Astrocyte (in vitro differentiated cells and primary cell): ENCODE data around the gene MAN1A1. TPM values are rescaled to one million over a fixed set of nuclear protein-coding genes. Genes with fewer than 3 reads are reported as not detected.

Experiments
- DNase-seq: peaks from one replicate; pipeline ENCODE4 v3.0.0-alpha.2; 2010; ENCODE audit warnings: low read depth
- FAIRE-seq: peaks from 2 replicates; lab custom pipeline; 2011; peaks lifted over from hg19 to GRCh38; lab: Jason Lieb, UNC
- H2AFZ ChIP-seq: 2 replicates; pipeline ENCODE4 v1.6.0; 2012; ENCODE audit warnings: low read depth, low read length, inconsistent platforms
- H3K27ac ChIP-seq: 2 replicates; pipeline ENCODE4 v1.5.1; 2011; ENCODE audit warnings: low read depth, low read length, inconsistent platforms
- H3K27me3 ChIP-seq: 2 replicates; pipeline ENCODE4 v1.6.0; 2011; ENCODE audit warnings: low read length, inconsistent platforms; ENCODE audit not compliant: insufficient read depth
- H3K36me3 ChIP-seq: 2 replicates; pipeline ENCODE4 v1.5.1; 2011; ENCODE audit warnings: low read length, inconsistent platforms; ENCODE audit not compliant: insufficient read depth
- H3K4me1 ChIP-seq: 2 replicates; pipeline ENCODE4 v1.5.1; 2011; ENCODE audit warnings: low read length, inconsistent platforms; ENCODE audit not compliant: insufficient read depth
- H3K4me2 ChIP-seq: 2 replicates; pipeline ENCODE4 v1.6.0; 2012; ENCODE audit warnings: low read length, inconsistent platforms
- H3K4me3 ChIP-seq: 2 replicates; pipeline ENCODE4 v1.5.1; 2011; ENCODE audit warnings: low read depth, mild to moderate bottlenecking, low read length, inconsistent platforms; ENCODE audit not compliant: insufficient read depth
- H3K79me2 ChIP-seq: 2 replicates; pipeline ENCODE4 v1.6.0; 2012; ENCODE audit warnings: mild to moderate bottlenecking, low read length, inconsistent platforms; ENCODE audit not compliant: insufficient read depth
- H3K9ac ChIP-seq: 2 replicates; pipeline ENCODE4 v1.6.0; 2012; ENCODE audit warnings: mild to moderate bottlenecking, low read length, inconsistent platforms
- H3K9me3 ChIP-seq: 2 replicates; pipeline ENCODE4 v1.5.1; 2012; ENCODE audit warnings: low read depth, mild to moderate bottlenecking, low read length, inconsistent platforms; ENCODE audit not compliant: insufficient read depth
- H4K20me1 ChIP-seq: 2 replicates; pipeline ENCODE4 v1.6.0; 2012; ENCODE audit warnings: low read length, inconsistent platforms; ENCODE audit not compliant: insufficient read depth
- H3K27ac Mint-ChIP-seq: one replicate; pipeline ENCODE4 v1.8.0; 2021; ENCODE audit warnings: mild to moderate bottlenecking, mixed read lengths; ENCODE audit not compliant: unreplicated experiment
- H3K27me3 Mint-ChIP-seq: one replicate; pipeline ENCODE4 v1.8.0; 2021; ENCODE audit warnings: low read depth, mixed read lengths; ENCODE audit not compliant: unreplicated experiment
- H3K36me3 Mint-ChIP-seq: one replicate; pipeline ENCODE4 v1.8.0; 2021; ENCODE audit warnings: low read depth, mixed read lengths; ENCODE audit not compliant: unreplicated experiment
- H3K4me1 Mint-ChIP-seq: one replicate; pipeline ENCODE4 v1.8.0; 2021; ENCODE audit warnings: low read depth, mixed read lengths; ENCODE audit not compliant: unreplicated experiment
- H3K4me3 Mint-ChIP-seq: one replicate; pipeline ENCODE4 v1.8.0; 2021; ENCODE audit warnings: mild to moderate bottlenecking, moderate library complexity, mixed read lengths; ENCODE audit not compliant: unreplicated experiment
- H3K9me3 Mint-ChIP-seq: one replicate; pipeline ENCODE4 v1.8.0; 2021; ENCODE audit warnings: mild to moderate bottlenecking, mixed read lengths; ENCODE audit not compliant: unreplicated experiment
- CTCF ChIP-seq: IDR thresholded peaks from 2 replicates; pipeline ENCODE4 v1.5.1; 2011; ENCODE audit warnings: low read depth, mild to moderate bottlenecking, inconsistent platforms, low read length, moderate library complexity; ENCODE audit not compliant: insufficient read depth
- EZH2 ChIP-seq: IDR thresholded peaks from 2 replicates; pipeline ENCODE4 v1.6.1; 2012; ENCODE audit warnings: mild to moderate bottlenecking, low read length, inconsistent platforms; ENCODE audit not compliant: insufficient read depth
- total RNA-seq: library from RNA; stranded (reverse); gene quantifications from 2 replicates; pipeline ENCODE4 v1.2.1, GENCODE V29; 2021

Gene MAN1A1
- total RNA-seq, 1 donor from 2014 or later, result 11.7 TPM

GRCh38 chr6:119327810-119328209 lies 21.8 kb downstream of the MAN1A1 start:
- peaks cover 2% of the 10 kb centered on the region for H3K36me3 Mint-ChIP-seq
- Histone ChIP-seq H3K9ac (no peak overlapping the region), H4K20me1 (peaks cover 9% of the 10 kb centered on the region), H3K27me3 (no peaks in the 10 kb centered on the region), H3K9me3 (no peaks in the 10 kb centered on the region), H3K27ac (no peak overlapping the region), H2AFZ (no peak overlapping the region), H3K4me1 (peaks cover 3% of the 10 kb centered on the region), H3K79me2 (no peaks in the 10 kb centered on the region), H3K4me3 (no peak overlapping the region), H3K4me2 (no peak overlapping the region), H3K36me3 (no peaks in the 10 kb centered on the region)
- H3K4me1 Mint-ChIP-seq, result peaks cover 9% of the 10 kb centered on the region
- H3K4me3 Mint-ChIP-seq, result no peak overlapping the region
- DNase-seq (no peak), FAIRE-seq (no peak)
- TF ChIP-seq EZH2 (no peak), CTCF (no peak)
- H3K27me3 Mint-ChIP-seq, result no peaks in the 10 kb centered on the region
- no peak overlapping the region for H3K27ac Mint-ChIP-seq
- no peaks in the 10 kb centered on the region for H3K9me3 Mint-ChIP-seq

GRCh38 chr6:119326291-119327005 lies 23.1 kb downstream of the MAN1A1 start:
- Mint-ChIP-seq H3K4me1 (peaks cover 18% of the 10 kb centered on the region), H3K4me3 (no peak overlapping the region), H3K27me3 (no peaks in the 10 kb centered on the region), H3K9me3 (no peaks in the 10 kb centered on the region), H3K27ac (no peak overlapping the region), H3K36me3 (peaks cover 2% of the 10 kb centered on the region)
- peaks cover 3% of the 10 kb centered on the region for H3K4me1 ChIP-seq
- H3K27ac ChIP-seq, result no peak overlapping the region
- no peak overlapping the region for H3K4me2 ChIP-seq
- no peak overlapping the region for H2AFZ ChIP-seq
- no peaks in the 10 kb centered on the region for H3K9me3 ChIP-seq
- no peaks in the 10 kb centered on the region for H3K36me3 ChIP-seq
- H3K9ac ChIP-seq, result no peak overlapping the region
- no peaks in the 10 kb centered on the region for H3K27me3 ChIP-seq
- no peak for TF ChIP-seq CTCF
- TF ChIP-seq EZH2, result no peak
- DNase-seq, result no peak
- no peak overlapping the region for H3K4me3 ChIP-seq
- FAIRE-seq, result no peak
- H4K20me1 ChIP-seq, result peaks cover 8% of the 10 kb centered on the region
- H3K79me2 ChIP-seq, result no peaks in the 10 kb centered on the region

- no peak overlapping the region for H3K9ac ChIP-seq
- H3K4me1 ChIP-seq, result peaks cover 3% of the 10 kb centered on the region
- Mint-ChIP-seq H3K9me3 (no peaks in the 10 kb centered on the region), H3K4me1 (peaks cover 18% of the 10 kb centered on the region), H3K27ac (no peak overlapping the region), H3K27me3 (no peaks in the 10 kb centered on the region), H3K4me3 (no peak overlapping the region), H3K36me3 (peaks cover 2% of the 10 kb centered on the region)
- no peaks in the 10 kb centered on the region for H3K9me3 ChIP-seq
- FAIRE-seq (no peak), DNase-seq (no peak)
- no peak overlapping the region for H3K4me2 ChIP-seq
- H3K27ac ChIP-seq, result no peak overlapping the region
- TF ChIP-seq EZH2 (no peak), CTCF (no peak)
- H4K20me1 ChIP-seq, result peaks cover 8% of the 10 kb centered on the region
- no peaks in the 10 kb centered on the region for H3K79me2 ChIP-seq
- H3K36me3 ChIP-seq, result no peaks in the 10 kb centered on the region
- no peak overlapping the region for H2AFZ ChIP-seq
- no peaks in the 10 kb centered on the region for H3K27me3 ChIP-seq
- no peak overlapping the region for H3K4me3 ChIP-seq
Measured at GRCh38 chr6:119325559-119326265, 23.8 kb downstream of the MAN1A1 start.
